Sigmoid colon (tissue), 7 donors: ENCODE results near the gene BACH1. TPM values are rescaled to one million over a fixed set of nuclear protein-coding genes. Genes with fewer than 3 reads are reported as not detected.

ENCODE experiments used
- DNase-seq: peaks from one replicate; pipeline ENCODE4 v3.0.0-alpha.2; 2019
- H3K27ac ChIP-seq, 4 donors: fragments of 200-600 bp; sonication (generic); one replicate each; pipeline ENCODE4 v1.5.1; 2016 to 2019; ENCODE audit warnings: mild to moderate bottlenecking in 1 of 4
- H3K27me3 ChIP-seq, 3 donors: fragments of 200-600 bp; sonication (generic); one replicate each; pipeline ENCODE4 v1.5.1; 2019; ENCODE audit warnings: mild to moderate bottlenecking in 1 of 3
- H3K36me3 ChIP-seq, 4 donors: fragments of 200-600 bp; sonication (generic); one replicate each; pipeline ENCODE4 v1.5.1; 2016 to 2019
- H3K4me1 ChIP-seq, 4 donors: fragments of 200-600 bp; sonication (generic); one replicate each; pipeline ENCODE4 v1.5.1; 2017 to 2019
- H3K4me3 ChIP-seq, 4 donors: fragments of 200-600 bp; sonication (generic); one replicate each; pipeline ENCODE4 v1.5.1; 2017 to 2019; ENCODE audit warnings: mild to moderate bottlenecking in 2 of 4, moderate library complexity in 1 of 4
- H3K9me3 ChIP-seq, 4 donors: fragments of 200-600 bp in 3 of 4; sonication (generic) in 3 of 4; one replicate each; pipeline versions ENCODE4 v1.5.1 to v1.6.1; 2013 to 2019
- EP300 ChIP-seq, 4 donors: sonication (generic); formaldehyde crosslinking; IDR thresholded peaks; one replicate each; pipeline ENCODE4 v1.6.1; 2017; ENCODE audit warnings: antibody characterized with exemption in 4 of 4
- POLR2A ChIP-seq, 2 donors: fragments of 450-650 bp; IDR thresholded peaks; one replicate each; pipeline ENCODE4 v1.6.1; 2016; ENCODE audit warnings: antibody characterized with exemption in 2 of 2, mild to moderate bottlenecking in 2 of 2, moderate library complexity in 2 of 2
- POLR2AphosphoS5 ChIP-seq, 4 donors: sonication (generic); formaldehyde crosslinking; IDR thresholded peaks; one replicate each; pipeline ENCODE4 v1.6.1; 2017; ENCODE audit warnings: antibody characterized with exemption in 4 of 4
- WGBS, 2 donors: extraction: QIAGEN DNeasy Blood & Tissue Kit; methylation state at CpG; one replicate each; pipeline ENCODE4 v1.1.7; 2013; 5-methylcytosine and 5-hydroxymethylcytosine counted together
- intact Hi-C: fragments of 100-400 bp; cut with DNase I; formaldehyde crosslinking; loops from one replicate; pipeline ENCODE4 v1.15.1; 2023
- polyA plus RNA-seq, 3 donors: library from polyadenylated mRNA; stranded (reverse); fragments of 200-250 nt; gene quantifications; one replicate each; pipeline ENCODE4 v1.2.3, GENCODE V29; 2013
- total RNA-seq, 4 donors: library from RNA; depleted of rRNA; stranded (reverse); fragments of >200 nt; gene quantifications; one replicate each; pipeline ENCODE4 v1.1.0, GENCODE V29; 2016
- TF ChIP-seq, protein P1 (sequence below), 4 experiments: fragments of 450-650 bp in 3 of 4; fragments of 200-600 bp in 1 of 4; IDR thresholded peaks; one replicate each; pipeline ENCODE4 v1.5.1; 2016 to 2019; ENCODE audit warnings: antibody characterized with exemption in 4 of 4, mild to moderate bottlenecking in 3 of 4, moderate library complexity in 2 of 4
- donor health status: healthy with polysubstance abuse.
- donor health status: Bipolar disorder and iron deficiency.
- donor health status: healthy.

The BACH1 gene
- total and polyA plus RNA-seq, 7 donors, result 8.4 to 89.6 (median 47.1) TPM

DNA sequence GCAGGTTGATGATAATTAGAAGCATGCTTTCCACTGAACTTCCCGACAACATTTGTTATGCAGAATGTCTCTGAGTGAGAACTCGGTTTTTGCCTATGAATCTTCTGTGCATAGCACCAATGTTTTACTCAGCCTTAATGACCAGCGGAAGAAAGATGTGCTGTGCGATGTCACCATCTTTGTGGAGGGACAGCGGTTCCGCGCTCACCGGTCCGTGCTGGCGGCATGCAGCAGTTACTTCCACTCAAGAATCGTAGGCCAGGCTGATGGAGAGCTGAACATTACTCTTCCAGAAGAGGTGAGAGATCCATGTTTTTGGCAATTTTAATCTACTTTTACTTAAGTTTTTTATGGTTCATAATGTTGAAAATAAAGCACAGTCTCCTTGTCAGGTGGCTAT is 22.5 kb downstream of the BACH1 start:
- Histone ChIP-seq H3K9me3 (no peaks in the 10 kb centered on the region), H3K4me1 (peaks cover 0 to 54% (median 44%) of the 10 kb centered on the region in 4 donors), H3K27ac (no peak overlapping the region), H3K36me3 (peaks cover 0 to 21% (median 0%) of the 10 kb centered on the region in 4 donors), H3K27me3 (no peaks in the 10 kb centered on the region), H3K4me3 (no peak overlapping the region)
- 98 to 99% methylated on average over 11 of the region's 11 CpGs for WGBS, 2 donors
- DNase-seq, result no peak
- no peak for TF ChIP-seq EP300 (IDR thresholded peaks at IDR 0.05)
- no peak for TF ChIP-seq POLR2AphosphoS5 (IDR thresholded peaks at IDR 0.05)
- no peak for TF ChIP-seq POLR2A (IDR thresholded peaks at IDR 0.05)
- TF ChIP-seq, protein P1, sequence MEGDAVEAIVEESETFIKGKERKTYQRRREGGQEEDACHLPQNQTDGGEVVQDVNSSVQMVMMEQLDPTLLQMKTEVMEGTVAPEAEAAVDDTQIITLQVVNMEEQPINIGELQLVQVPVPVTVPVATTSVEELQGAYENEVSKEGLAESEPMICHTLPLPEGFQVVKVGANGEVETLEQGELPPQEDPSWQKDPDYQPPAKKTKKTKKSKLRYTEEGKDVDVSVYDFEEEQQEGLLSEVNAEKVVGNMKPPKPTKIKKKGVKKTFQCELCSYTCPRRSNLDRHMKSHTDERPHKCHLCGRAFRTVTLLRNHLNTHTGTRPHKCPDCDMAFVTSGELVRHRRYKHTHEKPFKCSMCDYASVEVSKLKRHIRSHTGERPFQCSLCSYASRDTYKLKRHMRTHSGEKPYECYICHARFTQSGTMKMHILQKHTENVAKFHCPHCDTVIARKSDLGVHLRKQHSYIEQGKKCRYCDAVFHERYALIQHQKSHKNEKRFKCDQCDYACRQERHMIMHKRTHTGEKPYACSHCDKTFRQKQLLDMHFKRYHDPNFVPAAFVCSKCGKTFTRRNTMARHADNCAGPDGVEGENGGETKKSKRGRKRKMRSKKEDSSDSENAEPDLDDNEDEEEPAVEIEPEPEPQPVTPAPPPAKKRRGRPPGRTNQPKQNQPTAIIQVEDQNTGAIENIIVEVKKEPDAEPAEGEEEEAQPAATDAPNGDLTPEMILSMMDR (IDR thresholded peaks at IDR 0.05), result no peak
- intact Hi-C loops, result no loop called here

- intact Hi-C loops, result no loop called here
- peaks cover 0 to 31% (median 0%) of the 10 kb centered on the region in 4 donors for H3K36me3 ChIP-seq
- peaks cover 0 to 44% (median 35%) of the 10 kb centered on the region in 4 donors for H3K4me1 ChIP-seq
- H3K4me3 ChIP-seq, result no peak overlapping the region
- no peak for DNase-seq
- no peaks in the 10 kb centered on the region for H3K9me3 ChIP-seq
- TF ChIP-seq EP300 (IDR thresholded peaks at IDR 0.05) (no peak), POLR2A (IDR thresholded peaks at IDR 0.05) (no peak), POLR2AphosphoS5 (IDR thresholded peaks at IDR 0.05) (no peak)
- TF ChIP-seq, protein P1 (IDR thresholded peaks at IDR 0.05), result no peak
- 92 to 95% methylated on average over 11 of the region's 11 CpGs for WGBS, 2 donors
- H3K27ac ChIP-seq, result no peak overlapping the region
- H3K27me3 ChIP-seq, result no peaks in the 10 kb centered on the region
Observed at GRCh38 chr21:29321932-29322928, 23.5 kb downstream of the BACH1 start.

- intact Hi-C loops, result no loop called here
- 55 to 86% methylated on average over 6 of the region's 6 CpGs for WGBS, 2 donors
- no peak for DNase-seq
- no peaks in the 10 kb centered on the region for H3K27me3 ChIP-seq
- no peak overlapping the region for H3K4me3 ChIP-seq
- no peak overlapping the region for H3K27ac ChIP-seq
- peaks cover 0 to 41% (median 0%) of the 10 kb centered on the region in 4 donors for H3K36me3 ChIP-seq
- H3K9me3 ChIP-seq, result no peaks in the 10 kb centered on the region
- H3K4me1 ChIP-seq, result peaks cover 0 to 34% (median 26%) of the 10 kb centered on the region in 4 donors
- TF ChIP-seq, protein P1 (IDR thresholded peaks at IDR 0.05), result no peak
- TF ChIP-seq POLR2A (IDR thresholded peaks at IDR 0.05) (no peak), EP300 (IDR thresholded peaks at IDR 0.05) (no peak), POLR2AphosphoS5 (IDR thresholded peaks at IDR 0.05) (no peak)
Observed at GRCh38 chr21:29323189-29323588, 24.5 kb downstream of the BACH1 start.

GRCh38 chr21:29326914-29327554 is 28.3 kb downstream of the BACH1 start:
- no peak for DNase-seq
- WGBS, 2 donors, result 92 to 96% methylated on average over 10 of the region's 10 CpGs
- no peak for TF ChIP-seq POLR2A (IDR thresholded peaks at IDR 0.05)
- TF ChIP-seq, protein P1 (IDR thresholded peaks at IDR 0.05), result no peak
- no peak for TF ChIP-seq EP300 (IDR thresholded peaks at IDR 0.05)
- TF ChIP-seq POLR2AphosphoS5 (IDR thresholded peaks at IDR 0.05), result no peak
- intact Hi-C loops, result no loop called here
- Histone ChIP-seq H3K27ac (no peak overlapping the region), H3K27me3 (no peaks in the 10 kb centered on the region), H3K4me3 (no peak overlapping the region), H3K36me3 (peaks cover 0 to 52% (median 0%) of the 10 kb centered on the region in 4 donors), H3K9me3 (no peaks in the 10 kb centered on the region), H3K4me1 (peaks cover 0 to 20% (median 5%) of the 10 kb centered on the region in 4 donors)
